ENCODE data around the gene LANCL2.

The LANCL2 gene

DNA sequence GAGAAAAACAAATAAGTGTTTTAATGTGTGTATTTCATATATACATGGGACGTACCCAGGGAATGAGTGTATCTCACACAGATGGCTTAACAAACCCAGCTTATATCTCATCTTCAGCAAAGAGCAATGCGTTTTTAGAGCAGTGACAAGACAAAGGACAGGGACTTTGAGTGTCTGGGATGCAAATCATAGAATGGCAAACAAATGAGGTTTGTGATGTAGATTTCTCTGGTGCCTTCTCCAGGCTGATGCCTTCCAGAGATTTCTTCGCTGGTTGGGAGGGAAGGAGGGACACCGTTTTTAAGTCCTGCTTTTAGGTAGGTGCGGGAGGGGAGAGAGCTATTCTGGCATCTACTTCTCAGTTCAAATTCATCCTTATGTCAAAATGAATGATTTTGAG is 16.6 kb downstream of the LANCL2 start:
- Histone ChIP-seq H2AFZ (ENCODE audit: low read depth, low read length, severe bottlenecking) (no peak overlapping the region), H3K9ac (ENCODE audit: low read length) (no peak overlapping the region), H3K4me3 (ENCODE audit: insufficient read depth, low read length, poor library complexity, severe bottlenecking) (no peak overlapping the region), H3K36me3 (ENCODE audit: low read length) (no peaks in the 10 kb centered on the region), H3K4me2 (ENCODE audit: low read depth, low read length, poor library complexity, severe bottlenecking) (no peak overlapping the region), H3K79me2 (ENCODE audit: insufficient read depth, low read length) (no peaks in the 10 kb centered on the region), H3F3A (ENCODE audit: insufficient read depth) (no peaks in the 10 kb centered on the region), H3K27me3 (ENCODE audit: low read length) (no peaks in the 10 kb centered on the region), H3K9me2 (replicated peaks; ENCODE audit: insufficient read depth, low read length) (no peaks in the 10 kb centered on the region), H3K9me3 (ENCODE audit: insufficient read depth, low read length) (peaks cover 16% of the 10 kb centered on the region), H3K27ac (ENCODE audit: low read depth, low read length) (no peak overlapping the region), H4K20me1 (ENCODE audit: low read depth, low read length) (no peaks in the 10 kb centered on the region)
- TF ChIP-seq EZH2phosphoT487 (conservative IDR thresholded peaks at IDR 0.05; ENCODE audit: low read length) = no peak
- TF ChIP-seq CTCF (IDR thresholded peaks at IDR 0.05; ENCODE audit: insufficient read depth, low read length, poor library complexity, severe bottlenecking) = no peak

DNA sequence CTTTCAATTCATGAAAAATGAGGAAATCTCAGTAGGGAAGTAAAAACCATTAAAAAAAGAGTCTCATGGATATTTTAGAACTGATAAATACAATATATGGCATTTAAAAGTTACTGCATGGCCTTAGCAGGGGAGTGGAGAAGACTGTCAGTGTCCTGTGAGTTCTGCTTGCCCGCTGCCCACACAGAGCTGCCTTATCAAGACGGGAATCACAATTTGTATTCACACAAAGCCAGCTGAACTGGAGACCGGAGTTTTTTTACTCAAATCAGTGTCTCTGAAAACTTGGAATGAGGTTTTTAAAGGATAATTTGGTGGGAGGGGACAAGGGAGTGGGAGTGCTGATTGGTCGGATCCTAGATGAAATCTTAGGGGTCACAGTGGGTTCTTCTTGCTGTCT is 17.1 kb downstream of the LANCL2 start:
- Histone ChIP-seq H3K27me3 (ENCODE audit: low read length) (no peaks in the 10 kb centered on the region), H3K27ac (ENCODE audit: low read depth, low read length) (no peak overlapping the region), H3K79me2 (ENCODE audit: insufficient read depth, low read length) (no peaks in the 10 kb centered on the region), H3K9me2 (replicated peaks; ENCODE audit: insufficient read depth, low read length) (no peaks in the 10 kb centered on the region), H2AFZ (ENCODE audit: low read depth, low read length, severe bottlenecking) (no peak overlapping the region), H3K36me3 (ENCODE audit: low read length) (no peaks in the 10 kb centered on the region), H3K4me3 (ENCODE audit: insufficient read depth, low read length, poor library complexity, severe bottlenecking) (no peak overlapping the region), H4K20me1 (ENCODE audit: low read depth, low read length) (no peaks in the 10 kb centered on the region), H3K9me3 (ENCODE audit: insufficient read depth, low read length) (peaks cover 22% of the 10 kb centered on the region), H3F3A (ENCODE audit: insufficient read depth) (no peaks in the 10 kb centered on the region), H3K9ac (ENCODE audit: low read length) (no peak overlapping the region), H3K4me2 (ENCODE audit: low read depth, low read length, poor library complexity, severe bottlenecking) (no peak overlapping the region)
- TF ChIP-seq CTCF (IDR thresholded peaks at IDR 0.05; ENCODE audit: insufficient read depth, low read length, poor library complexity, severe bottlenecking) (no peak), EZH2phosphoT487 (conservative IDR thresholded peaks at IDR 0.05; ENCODE audit: low read length) (no peak)

DNA sequence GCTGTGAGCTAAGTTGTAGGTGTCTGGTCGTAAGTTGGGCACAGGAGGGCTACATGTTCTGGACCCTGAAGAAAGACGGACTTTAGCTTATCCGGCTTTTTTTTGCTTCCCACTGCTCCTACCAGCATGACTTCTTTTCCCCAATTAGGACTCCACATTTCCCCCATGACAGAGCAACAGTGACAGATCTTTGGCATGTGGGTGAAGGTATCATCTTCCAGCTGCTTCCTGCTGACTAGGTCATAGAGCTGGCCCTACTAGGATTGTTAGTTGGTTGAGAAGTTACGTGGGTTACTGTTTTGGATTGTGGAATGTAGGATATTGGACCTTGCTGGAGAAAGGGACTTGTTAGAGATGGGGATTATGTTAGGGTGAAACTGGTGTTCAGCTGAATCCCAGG is 21.4 kb downstream of the LANCL2 start:
- Histone ChIP-seq H3K9me3 (ENCODE audit: insufficient read depth, low read length) (peaks cover 43% of the 10 kb centered on the region), H2AFZ (ENCODE audit: low read depth, low read length, severe bottlenecking) (no peak overlapping the region), H3K9me2 (replicated peaks; ENCODE audit: insufficient read depth, low read length) (no peaks in the 10 kb centered on the region), H3F3A (ENCODE audit: insufficient read depth) (no peaks in the 10 kb centered on the region), H3K27me3 (ENCODE audit: low read length) (no peaks in the 10 kb centered on the region), H3K9ac (ENCODE audit: low read length) (no peak overlapping the region), H4K20me1 (ENCODE audit: low read depth, low read length) (no peaks in the 10 kb centered on the region), H3K27ac (ENCODE audit: low read depth, low read length) (no peak overlapping the region), H3K4me3 (ENCODE audit: insufficient read depth, low read length, poor library complexity, severe bottlenecking) (no peak overlapping the region), H3K4me2 (ENCODE audit: low read depth, low read length, poor library complexity, severe bottlenecking) (no peak overlapping the region), H3K36me3 (ENCODE audit: low read length) (peaks cover 4% of the 10 kb centered on the region; the same call in 1 of the 2 replicates), H3K79me2 (ENCODE audit: insufficient read depth, low read length) (no peaks in the 10 kb centered on the region)
- no peak for TF ChIP-seq EZH2phosphoT487 (conservative IDR thresholded peaks at IDR 0.05; ENCODE audit: low read length)
- TF ChIP-seq CTCF (IDR thresholded peaks at IDR 0.05; ENCODE audit: insufficient read depth, low read length, poor library complexity, severe bottlenecking) = no peak

All from SU-DHL-6 (cell line).